SH-SY5Y (cell line): Measurements from ENCODE around the gene BAIAP3.

Source experiments
- GATA2 ChIP-seq: IDR thresholded peaks from 2 replicates; pipeline ENCODE4 v1.6.1; 2011; ENCODE audit warnings: mild to moderate bottlenecking, low read depth, low read length
- GATA3 ChIP-seq: IDR thresholded peaks from 2 replicates; pipeline ENCODE4 v1.6.1; 2011; ENCODE audit warnings: low read depth, mild to moderate bottlenecking, low read length, moderate library complexity

- no peak for TF ChIP-seq GATA2
- TF ChIP-seq GATA3, result no peak
These were observed 15.5 kb downstream of the BAIAP3 start for GRCh38 chr16:1348926-1349325.
